ENCODE measurements around the gene AURKAIP1.

Gene AURKAIP1

DNA sequence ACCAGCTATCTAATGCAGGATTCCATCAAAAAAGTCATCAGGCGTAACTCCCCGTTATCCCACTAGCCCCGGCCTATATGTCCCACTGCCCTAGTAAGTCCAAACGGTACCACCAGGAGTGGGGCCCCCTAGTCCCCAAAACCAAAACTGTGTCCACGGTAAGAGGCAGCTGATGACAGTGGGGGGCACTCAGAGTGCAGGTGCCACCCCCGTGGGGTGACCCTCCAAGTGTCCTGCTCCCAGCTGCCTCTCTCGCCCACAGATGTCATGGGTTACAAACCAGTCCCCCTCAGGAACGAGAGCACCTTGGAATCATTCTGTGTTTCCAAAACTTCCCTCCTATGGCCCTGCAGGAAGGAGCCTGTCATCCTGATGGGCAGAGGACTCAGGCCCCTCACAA, 10.9 kb upstream of the AURKAIP1 start:
- no peak for TF ChIP-seq TAF1 (IDR thresholded peaks at IDR 0.05; ENCODE audit: borderline replicate concordance, insufficient read depth, low read length)
- TF ChIP-seq FOXP2 (optimal IDR thresholded peaks at IDR 0.05; ENCODE audit: borderline replicate concordance, extremely low read depth, extremely low read length, insufficient read depth): no peak
- TF ChIP-seq SIN3A (IDR thresholded peaks at IDR 0.05; ENCODE audit: borderline replicate concordance, insufficient read depth, low read length): no peak
- no peak for TF ChIP-seq REST (IDR thresholded peaks at IDR 0.05; ENCODE audit: insufficient read depth in 1 of 2, low read depth in 2 of 2, low read length in 2 of 2)
- no peak for TF ChIP-seq POLR2AphosphoS5 (IDR thresholded peaks at IDR 0.05; ENCODE audit: low read depth, low read length)

DNA sequence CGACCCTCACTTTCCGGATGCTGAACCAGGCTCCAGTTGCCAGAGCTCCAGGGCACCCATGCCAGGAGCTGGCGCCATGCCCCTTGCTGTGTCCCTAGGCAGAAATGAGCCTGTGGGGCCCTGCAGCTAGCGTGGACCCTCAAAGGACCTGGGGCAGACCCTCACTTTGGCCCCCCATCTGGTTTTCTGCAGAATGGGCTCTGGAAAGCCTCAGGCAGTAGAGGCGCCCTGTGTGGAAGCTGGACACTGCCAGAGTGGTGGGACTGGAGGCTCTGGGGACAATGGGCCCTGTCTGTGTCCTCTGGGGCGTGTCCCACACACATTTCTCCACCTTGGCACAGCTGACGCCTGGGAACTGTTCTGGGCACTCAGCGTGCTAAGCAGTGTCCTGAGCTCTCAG, 6.3 kb upstream of the AURKAIP1 start:
- TF ChIP-seq REST (IDR thresholded peaks at IDR 0.05; ENCODE audit: insufficient read depth in 1 of 2, low read depth in 2 of 2, low read length in 2 of 2) (no peak), TAF1 (IDR thresholded peaks at IDR 0.05; ENCODE audit: borderline replicate concordance, insufficient read depth, low read length) (no peak), FOXP2 (optimal IDR thresholded peaks at IDR 0.05; ENCODE audit: borderline replicate concordance, extremely low read depth, extremely low read length, insufficient read depth) (no peak), POLR2AphosphoS5 (IDR thresholded peaks at IDR 0.05; ENCODE audit: low read depth, low read length) (no peak), SIN3A (IDR thresholded peaks at IDR 0.05; ENCODE audit: borderline replicate concordance, insufficient read depth, low read length) (no peak)

DNA sequence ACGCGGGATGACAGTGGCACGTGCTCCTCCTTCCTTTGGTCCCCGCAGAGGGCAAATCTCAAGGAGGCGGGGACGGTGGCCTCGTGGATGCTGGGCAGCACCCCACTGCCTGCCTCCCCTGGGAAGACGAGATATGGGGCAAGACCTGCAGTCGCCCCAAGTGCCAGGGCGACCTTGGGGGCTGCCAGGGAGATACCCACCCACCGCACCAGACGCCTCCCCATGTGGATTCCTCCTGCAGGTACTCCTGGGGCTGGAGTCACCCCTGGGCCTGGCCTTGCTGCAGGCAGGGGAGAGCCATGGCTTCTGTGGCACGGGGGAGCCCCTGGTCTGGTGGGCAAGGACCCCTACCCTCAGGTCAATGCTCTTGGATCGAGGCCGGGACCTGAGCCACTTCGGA, 5.9 kb upstream of the AURKAIP1 start:
- TF ChIP-seq TAF1 (IDR thresholded peaks at IDR 0.05; ENCODE audit: borderline replicate concordance, insufficient read depth, low read length): no peak
- no peak for TF ChIP-seq REST (IDR thresholded peaks at IDR 0.05; ENCODE audit: insufficient read depth in 1 of 2, low read depth in 2 of 2, low read length in 2 of 2)
- TF ChIP-seq POLR2AphosphoS5 (IDR thresholded peaks at IDR 0.05; ENCODE audit: low read depth, low read length): no peak
- no peak for TF ChIP-seq FOXP2 (optimal IDR thresholded peaks at IDR 0.05; ENCODE audit: borderline replicate concordance, extremely low read depth, extremely low read length, insufficient read depth)
- TF ChIP-seq SIN3A (IDR thresholded peaks at IDR 0.05; ENCODE audit: borderline replicate concordance, insufficient read depth, low read length): no peak

DNA sequence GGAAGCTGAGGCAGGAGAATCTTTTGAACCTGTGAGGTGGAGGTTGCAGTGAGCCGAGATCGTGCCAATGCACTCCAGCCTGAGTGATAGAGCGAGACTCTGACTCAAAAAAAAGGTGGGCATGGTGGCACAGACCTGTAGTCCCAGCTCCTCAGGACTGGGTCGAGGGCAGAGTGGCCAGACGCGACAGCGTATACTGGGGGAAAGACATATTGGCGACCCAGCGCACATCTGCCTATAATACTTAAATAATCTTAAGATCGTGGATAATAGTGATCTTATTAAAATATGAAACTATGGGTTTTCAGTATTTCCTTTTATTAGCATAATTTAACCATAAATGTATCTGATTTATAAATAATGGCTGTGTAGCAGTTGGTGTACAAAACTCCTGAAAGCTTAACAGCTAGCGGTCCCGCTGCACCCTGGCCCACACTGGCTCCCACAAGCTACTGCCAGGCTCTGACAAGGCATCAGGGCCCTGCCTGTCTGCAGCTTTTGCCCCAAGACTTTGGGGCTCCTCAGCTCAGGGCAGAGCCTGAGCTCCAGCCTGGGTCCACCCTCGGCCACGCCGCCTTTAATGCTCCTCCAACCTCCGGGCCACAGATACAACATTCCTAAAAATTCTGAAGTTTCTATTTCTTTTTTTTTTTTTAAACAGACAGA, 2.7 kb upstream of the AURKAIP1 start:
- no peak for TF ChIP-seq SIN3A (IDR thresholded peaks at IDR 0.05; ENCODE audit: borderline replicate concordance, insufficient read depth, low read length)
- no peak for TF ChIP-seq POLR2AphosphoS5 (IDR thresholded peaks at IDR 0.05; ENCODE audit: low read depth, low read length)
- TF ChIP-seq FOXP2 (optimal IDR thresholded peaks at IDR 0.05; ENCODE audit: borderline replicate concordance, extremely low read depth, extremely low read length, insufficient read depth): no peak
- TF ChIP-seq TAF1 (IDR thresholded peaks at IDR 0.05; ENCODE audit: borderline replicate concordance, insufficient read depth, low read length): no peak
- TF ChIP-seq REST (IDR thresholded peaks at IDR 0.05; ENCODE audit: insufficient read depth in 1 of 2, low read depth in 2 of 2, low read length in 2 of 2): no peak

Data from PFSK-1 (cell line).